Left hindlimb (tissue), 1 donor: ENCODE results near the gene ZNF738.

Source experiments
- DNase-seq: peaks from one replicate; pipeline ENCODE4 v3.0.0-alpha.2; 2018

ZNF738 gene

DNA sequence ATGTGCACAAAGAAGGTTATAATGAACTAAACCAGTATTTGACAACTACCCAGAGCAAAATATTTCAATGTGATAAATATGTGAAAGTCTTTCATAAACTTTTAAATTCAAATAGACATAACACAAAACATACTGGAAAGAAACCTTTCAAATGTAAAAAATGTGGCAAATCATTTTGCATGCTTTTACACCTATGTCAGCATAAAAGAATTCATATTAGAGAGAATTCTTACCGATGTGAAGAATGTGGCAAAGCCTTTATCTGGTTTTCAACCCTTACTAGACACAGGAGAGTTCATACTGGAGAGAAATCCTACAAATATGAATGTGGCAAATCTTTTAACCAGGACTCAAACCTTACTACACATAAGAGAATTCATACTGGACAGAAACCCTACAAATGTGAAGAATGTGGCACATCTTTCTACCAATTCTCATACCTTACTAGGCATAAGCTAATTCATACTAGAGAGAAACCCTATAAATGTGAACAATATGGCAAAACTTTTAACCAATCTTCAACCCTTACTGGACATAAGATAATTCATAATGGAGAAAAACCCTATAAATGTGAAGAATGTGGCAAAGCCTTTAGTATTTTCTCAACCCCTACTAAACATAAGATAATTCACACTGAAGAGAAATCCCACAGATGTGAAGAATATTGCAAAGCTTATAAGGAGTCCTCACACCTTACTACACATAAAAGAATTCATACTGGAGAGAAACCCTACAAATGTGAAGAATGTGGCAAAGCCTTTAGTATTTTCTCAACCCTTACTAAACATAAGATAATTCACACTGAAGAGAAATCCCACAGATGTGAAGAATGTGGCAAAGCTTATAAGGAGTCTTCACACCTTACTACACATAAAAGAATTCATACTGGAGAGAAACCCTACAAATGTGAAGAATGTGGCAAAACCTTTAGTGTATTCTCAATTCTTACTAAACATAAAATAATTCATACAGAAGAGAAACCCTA is 64.5 kb downstream of the ZNF738 start:
- no peak for DNase-seq
